ENCODE measurements around the gene FAM209B. TPM values are rescaled to one million over a fixed set of nuclear protein-coding genes. Genes with fewer than 3 reads are reported as not detected.
"Not testable (repeated sequence)": the region's sequence is repeated elsewhere in the genome, so short reads cannot be mapped to it uniquely, and the experiment has no call there.

Gene FAM209B
- total and polyA plus RNA-seq, 7 donors, result 0.44 TPM; not detected in 6

GRCh38 chr20:56552911-56553629 lies 20.0 kb downstream of the FAM209B start:
- intact Hi-C loops (cut with DNase I), result loop anchor here (5.0 to 10.0 kb wide), 3 partner anchors 392 to 794 kb away; no protein-coding TSS in a partner anchor
- Histone ChIP-seq H3K27me3 (no peaks in the 10 kb centered on the region), H3K27ac (no peak overlapping the region), H3K9me3 (no peaks in the 10 kb centered on the region), H3K4me1 (peaks cover 0 to 9% (median 6%) of the 10 kb centered on the region in 4 donors), H3K4me3 (no peak overlapping the region), H3K36me3 (no peaks in the 10 kb centered on the region)
- DNase-seq, result no peak
- TF ChIP-seq CTCF (IDR thresholded peaks at IDR 0.05), result no peak
- no peak for TF ChIP-seq POLR2AphosphoS5 (IDR thresholded peaks at IDR 0.05)
- no peak for TF ChIP-seq EP300 (IDR thresholded peaks at IDR 0.05)
- TF ChIP-seq POLR2A (IDR thresholded peaks at IDR 0.05), result no peak
- WGBS, 2 donors, result 45 to 73% methylated on average over 8 of the region's 8 CpGs

- Histone ChIP-seq H3K27ac (no peak overlapping the region), H3K4me3 (no peak overlapping the region), H3K27me3 (no peaks in the 10 kb centered on the region), H3K9me3 (no peaks in the 10 kb centered on the region), H3K4me1 (peaks cover 0 to 9% (median 6%) of the 10 kb centered on the region in 4 donors), H3K36me3 (no peaks in the 10 kb centered on the region)
- WGBS, 2 donors, result 3 to 15% methylated on average over 4 of the region's 4 CpGs
- TF ChIP-seq EP300 (IDR thresholded peaks at IDR 0.05) (no peak), POLR2AphosphoS5 (IDR thresholded peaks at IDR 0.05) (peak in 3 of 4 donors; percentile 50 to 68 (median 54))
- DNase-seq, result no peak
- intact Hi-C loops (cut with DNase I), result loop anchor here (5.0 to 10.0 kb wide), 3 partner anchors 390 to 792 kb away; no protein-coding TSS in a partner anchor
These were observed 21.8 kb downstream of the FAM209B start for GRCh38 chr20:56554869-56555268.

GRCh38 chr20:56558968-56559367 lies 25.9 kb downstream of the FAM209B start:
- peaks cover 0 to 9% (median 6%) of the 10 kb centered on the region in 4 donors for H3K4me1 ChIP-seq
- H3K36me3 ChIP-seq, result no peaks in the 10 kb centered on the region
- intact Hi-C loops (cut with DNase I), result loop anchor here (10.0 kb wide), 1 partner anchor 386 kb away; no protein-coding TSS in a partner anchor
- WGBS, 2 donors, result 38 to 68% methylated on average over 6 of the region's 6 CpGs
- no peaks in the 10 kb centered on the region for H3K27me3 ChIP-seq
- H3K9me3 ChIP-seq, result no peaks in the 10 kb centered on the region
- H3K4me3 ChIP-seq, result no peak overlapping the region
- H3K27ac ChIP-seq, result no peak overlapping the region
- no peak for DNase-seq
- TF ChIP-seq EP300 (IDR thresholded peaks at IDR 0.05), result no peak
- TF ChIP-seq CTCF (IDR thresholded peaks at IDR 0.05), result no peak
- TF ChIP-seq POLR2AphosphoS5 (IDR thresholded peaks at IDR 0.05), result no peak
- no peak for TF ChIP-seq POLR2A (IDR thresholded peaks at IDR 0.05)

DNA sequence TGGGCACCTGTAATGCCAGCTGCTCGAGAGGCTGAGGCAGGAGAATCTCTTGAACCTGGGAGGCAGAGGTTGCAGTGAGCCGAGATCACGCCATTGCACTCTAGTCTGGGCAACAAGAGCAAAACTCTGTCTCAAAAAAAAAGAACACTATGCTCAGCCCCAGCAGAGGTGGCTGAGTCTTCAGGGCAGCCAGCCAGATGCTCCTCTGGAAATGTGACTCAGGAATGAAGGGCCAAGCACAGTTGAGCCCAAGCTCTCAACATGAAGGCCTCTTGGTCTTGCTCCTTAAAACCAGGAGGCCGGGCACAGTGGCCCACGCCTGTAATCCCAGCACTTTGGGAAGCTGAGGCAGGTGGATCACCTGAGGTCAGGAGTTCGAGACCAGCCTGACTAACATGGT lies 31.5 kb downstream of the FAM209B start:
- 91% methylated on average over 6 of the region's 6 CpGs for WGBS, 2 donors
- DNase-seq; H3K4me3 ChIP-seq; H3K27ac ChIP-seq; H3K9me3 ChIP-seq; H3K27me3 ChIP-seq; H3K36me3 ChIP-seq; intact Hi-C loops (cut with DNase I); H3K4me1 ChIP-seq: not testable (repeated sequence)

DNA sequence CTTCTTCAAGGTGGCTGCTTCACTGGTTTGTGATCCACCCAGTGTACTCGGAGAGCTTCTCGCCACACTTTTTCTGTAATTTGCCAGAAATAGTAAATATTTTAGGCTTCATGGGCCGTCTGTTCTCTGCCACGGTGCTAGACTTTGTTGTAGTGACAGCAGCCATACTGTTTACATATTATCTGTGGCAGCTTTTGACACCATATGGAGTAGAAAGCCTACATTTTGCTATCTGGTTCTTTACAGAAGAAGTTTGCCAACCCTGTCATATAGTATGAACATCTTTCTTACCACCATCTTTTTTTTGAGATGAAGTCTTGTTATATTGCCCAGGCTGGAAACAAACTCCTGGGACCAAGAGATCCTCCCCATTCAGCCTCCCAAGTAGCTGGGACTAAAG lies 32.5 kb downstream of the FAM209B start:
- Histone ChIP-seq H3K27me3 (no peaks in the 10 kb centered on the region), H3K4me3 (no peak overlapping the region), H3K36me3 (no peaks in the 10 kb centered on the region), H3K27ac (no peak overlapping the region), H3K4me1 (no peaks in the 10 kb centered on the region), H3K9me3 (no peaks in the 10 kb centered on the region)
- DNase-seq, result no peak
- intact Hi-C loops (cut with DNase I), result no loop called here
- 78 to 82% methylated on average over 4 of the region's 4 CpGs for WGBS, 2 donors
- no peak for TF ChIP-seq CTCF (IDR thresholded peaks at IDR 0.05)
- TF ChIP-seq POLR2AphosphoS5 (IDR thresholded peaks at IDR 0.05), result no peak
- no peak for TF ChIP-seq POLR2A (IDR thresholded peaks at IDR 0.05)
- no peak for TF ChIP-seq EP300 (IDR thresholded peaks at IDR 0.05)

Data from sigmoid colon (tissue), 7 donors.